Endothelial cell of umbilical vein (primary cell): Measurements from ENCODE around the gene PRKCQ.

Source experiments
- EZH2 ChIP-seq: IDR thresholded peaks from 2 replicates; pipeline ENCODE4 v1.6.1; 2012; ENCODE audit warnings: borderline replicate concordance, low read depth, mild to moderate bottlenecking, moderate library complexity, low read length, inconsistent platforms; ENCODE audit not compliant: severe bottlenecking
- FOS ChIP-seq: IDR thresholded peaks from 2 replicates; pipeline ENCODE4 v1.6.1; 2011; ENCODE audit warnings: mild to moderate bottlenecking, low read length, moderate library complexity, borderline replicate concordance; ENCODE audit not compliant: insufficient read depth
- POLR2A ChIP-seq: IDR thresholded peaks from 2 replicates; pipeline ENCODE4 v1.6.1; 2012; ENCODE audit warnings: low read depth, mild to moderate bottlenecking, control low read depth, low read length
- POLR2AphosphoS5 ChIP-seq: IDR thresholded peaks from 2 replicates; pipeline ENCODE4 v1.6.1; 2012; ENCODE audit warnings: low read depth, mild to moderate bottlenecking, control low read depth, low read length, moderate library complexity; ENCODE audit not compliant: insufficient read depth
- TF ChIP-seq, protein P1 (sequence below), 2 donors: IDR thresholded peaks; 1 replicate in 1 of 2; 2 replicates in 1 of 2; pipeline ENCODE4 v1.5.1; 2011; ENCODE audit warnings: low read length in 2 of 2, mild to moderate bottlenecking in 2 of 2, moderate library complexity in 2 of 2, control low read depth in 1 of 2, inconsistent platforms in 1 of 2, low read depth in 1 of 2; ENCODE audit not compliant: insufficient read depth in 1 of 2; ENCODE audit errors: extremely low read depth in 1 of 2

DNA sequence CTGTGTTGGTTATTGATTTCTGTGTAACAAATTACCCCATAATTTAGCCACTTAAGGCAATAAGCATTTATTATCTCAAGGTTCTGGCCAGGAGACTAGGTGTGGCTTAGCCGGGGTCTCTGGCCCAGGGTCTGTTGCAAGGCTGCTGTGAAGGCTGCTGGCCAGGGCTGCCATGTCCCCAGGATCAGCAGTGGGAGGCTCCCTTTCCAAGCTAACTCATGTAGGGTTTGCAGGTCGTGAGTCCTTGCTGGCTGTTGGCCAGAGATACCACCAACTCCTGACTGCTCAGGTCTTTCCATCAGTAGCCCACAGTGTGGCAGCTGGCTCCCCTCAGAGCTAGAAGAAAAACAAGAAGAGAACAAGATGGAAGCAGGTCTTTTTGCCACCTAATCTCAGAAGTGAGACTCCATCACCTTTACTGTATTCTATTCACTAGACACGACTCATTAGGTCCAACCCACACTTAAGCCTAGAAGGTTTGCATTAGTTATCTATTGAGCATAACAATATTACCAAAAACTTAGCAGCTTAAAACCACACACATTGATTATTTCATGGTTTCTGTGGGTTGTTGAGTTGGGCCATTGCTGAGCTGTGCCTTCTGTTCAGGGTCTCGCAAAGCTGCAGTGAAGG is 191.7 kb downstream of the PRKCQ start:
- no peak for TF ChIP-seq EZH2
- TF ChIP-seq, protein P1, sequence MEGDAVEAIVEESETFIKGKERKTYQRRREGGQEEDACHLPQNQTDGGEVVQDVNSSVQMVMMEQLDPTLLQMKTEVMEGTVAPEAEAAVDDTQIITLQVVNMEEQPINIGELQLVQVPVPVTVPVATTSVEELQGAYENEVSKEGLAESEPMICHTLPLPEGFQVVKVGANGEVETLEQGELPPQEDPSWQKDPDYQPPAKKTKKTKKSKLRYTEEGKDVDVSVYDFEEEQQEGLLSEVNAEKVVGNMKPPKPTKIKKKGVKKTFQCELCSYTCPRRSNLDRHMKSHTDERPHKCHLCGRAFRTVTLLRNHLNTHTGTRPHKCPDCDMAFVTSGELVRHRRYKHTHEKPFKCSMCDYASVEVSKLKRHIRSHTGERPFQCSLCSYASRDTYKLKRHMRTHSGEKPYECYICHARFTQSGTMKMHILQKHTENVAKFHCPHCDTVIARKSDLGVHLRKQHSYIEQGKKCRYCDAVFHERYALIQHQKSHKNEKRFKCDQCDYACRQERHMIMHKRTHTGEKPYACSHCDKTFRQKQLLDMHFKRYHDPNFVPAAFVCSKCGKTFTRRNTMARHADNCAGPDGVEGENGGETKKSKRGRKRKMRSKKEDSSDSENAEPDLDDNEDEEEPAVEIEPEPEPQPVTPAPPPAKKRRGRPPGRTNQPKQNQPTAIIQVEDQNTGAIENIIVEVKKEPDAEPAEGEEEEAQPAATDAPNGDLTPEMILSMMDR (IDR thresholded peaks at IDR 0.05; ENCODE audit: extremely low read depth in 1 of 2, insufficient read depth in 1 of 2, low read depth in 1 of 2, low read length in 2 of 2): no peak
- no peak for TF ChIP-seq POLR2A
- TF ChIP-seq FOS: no peak
- TF ChIP-seq POLR2AphosphoS5: no peak
